WTC11 (cell line): ENCODE data around the gene CAMTA1. TPM values are rescaled to one million over a fixed set of nuclear protein-coding genes. Genes with fewer than 3 reads are reported as not detected.

Experiments
- ATAC-seq: fragments of 200-7000 bp; cut with Tn5 transposase; 2 replicates; pipeline ENCODE4 v1.10.0; 2021; ENCODE audit warnings: mild to moderate bottlenecking, moderate library complexity
- CTCF ChIA-PET: fragments of 300-600 bp; sonication (Branson Sonifier 250); formaldehyde crosslinking; loops from one replicate; lab custom pipeline; 2021; ENCODE audit warnings: antibody characterized with exemption; lab: Charles Lee
- POLR2A ChIA-PET: fragments of 350-600 bp; sonication (Branson Sonifier 250); formaldehyde crosslinking; loops from one replicate; lab custom pipeline; 2021; ENCODE audit warnings: antibody characterized with exemption; lab: Charles Lee
- DNase-seq: peaks from one replicate; pipeline ENCODE4 v3.0.0; 2021; ENCODE audit warnings: low spot score
- H3K27ac Mint-ChIP-seq: 2 replicates; pipeline ENCODE4 v1.8.0; 2021; ENCODE audit warnings: mixed read lengths
- H3K27me3 Mint-ChIP-seq: 2 replicates; pipeline ENCODE4 v1.8.0; 2021; ENCODE audit warnings: low read depth, mild to moderate bottlenecking, moderate library complexity, mixed read lengths
- H3K36me3 Mint-ChIP-seq: 2 replicates; pipeline ENCODE4 v1.8.0; 2021; ENCODE audit warnings: mixed read lengths
- H3K4me1 Mint-ChIP-seq: 2 replicates; pipeline ENCODE4 v1.8.0; 2022; ENCODE audit warnings: mixed read lengths
- H3K4me3 Mint-ChIP-seq: 2 replicates; pipeline ENCODE4 v1.8.0; 2021; ENCODE audit warnings: mild to moderate bottlenecking, moderate library complexity, mixed read lengths
- H3K9me3 Mint-ChIP-seq: 2 replicates; pipeline ENCODE4 v1.8.0; 2021; ENCODE audit warnings: mixed read lengths
- ATF1 ChIP-seq: sonication (generic); formaldehyde crosslinking; IDR thresholded peaks from 2 replicates; pipeline ENCODE4 v1.8.1; 2023; ENCODE audit warnings: mild to moderate bottlenecking, moderate library complexity, missing genetic modification reagents
- CBFB ChIP-seq: sonication (generic); formaldehyde crosslinking; IDR thresholded peaks from 2 replicates; pipeline ENCODE4 v1.8.1; 2022; ENCODE audit warnings: mild to moderate bottlenecking, low read depth, missing genetic modification reagents
- FOXJ3 ChIP-seq: sonication (generic); formaldehyde crosslinking; IDR thresholded peaks from 2 replicates; pipeline ENCODE4 v1.9.0; 2021; ENCODE audit warnings: missing genetic modification reagents, mild to moderate bottlenecking, borderline replicate concordance
- FOXP1 ChIP-seq: sonication (generic); formaldehyde crosslinking; IDR thresholded peaks from 2 replicates; pipeline ENCODE4 v1.8.0; 2022; ENCODE audit warnings: missing genetic modification reagents, mild to moderate bottlenecking, moderate library complexity, borderline replicate concordance
- IRF2 ChIP-seq: sonication (generic); formaldehyde crosslinking; IDR thresholded peaks from 2 replicates; pipeline ENCODE4 v1.8.0; 2022; ENCODE audit warnings: low read depth, missing genetic modification reagents, borderline replicate concordance
- JAZF1 ChIP-seq: fragments of 250-450 bp; sonication (Bioruptor Pico); IDR thresholded peaks from 2 replicates; pipeline ENCODE4 v1.9.0; 2021; ENCODE audit warnings: moderate library complexity, mild to moderate bottlenecking, inconsistent platforms
- NFE2L1 ChIP-seq: sonication (generic); formaldehyde crosslinking; IDR thresholded peaks from 2 replicates; pipeline ENCODE4 v1.8.1; 2023; ENCODE audit warnings: missing genetic modification reagents
- NR2C2 ChIP-seq: sonication (generic); formaldehyde crosslinking; IDR thresholded peaks from 2 replicates; pipeline ENCODE4 v1.8.0; 2022; ENCODE audit warnings: mild to moderate bottlenecking, missing genetic modification reagents
- PRRX2 ChIP-seq: fragments of 250-450 bp; sonication (Bioruptor Pico); IDR thresholded peaks from 2 replicates; pipeline ENCODE4 v1.8.0; 2021; ENCODE audit warnings: mild to moderate bottlenecking
- SMAD3 ChIP-seq: sonication (generic); formaldehyde crosslinking; IDR thresholded peaks from 2 replicates; pipeline ENCODE4 v1.8.0; 2022; ENCODE audit warnings: missing genetic modification reagents, mild to moderate bottlenecking, borderline replicate concordance
- ZNF219 ChIP-seq: sonication (generic); formaldehyde crosslinking; IDR thresholded peaks from 2 replicates; pipeline ENCODE4 v1.8.0; 2023; ENCODE audit warnings: missing genetic modification reagents, mild to moderate bottlenecking, borderline replicate concordance
- ZNF425 ChIP-seq: fragments of 250-450 bp; sonication (Bioruptor Pico); conservative IDR thresholded peaks from 2 replicates; pipeline ENCODE4 v1.9.0; 2021; ENCODE audit warnings: mild to moderate bottlenecking
- ZNF512 ChIP-seq: sonication (generic); formaldehyde crosslinking; IDR thresholded peaks from 2 replicates; pipeline ENCODE4 v1.8.1; 2022; ENCODE audit warnings: missing genetic modification reagents, borderline replicate concordance
- ZNF671 ChIP-seq: fragments of 250-450 bp; sonication (Bioruptor Pico); IDR thresholded peaks from 2 replicates; pipeline ENCODE4 v1.8.0; 2021; ENCODE audit warnings: mild to moderate bottlenecking
- total RNA-seq: library from RNA; stranded (reverse); gene quantifications from 3 replicates; pipeline ENCODE4 v1.2.3, GENCODE V29; 2021
- TF ChIP-seq, protein P1 (sequence below): sonication (generic); formaldehyde crosslinking; IDR thresholded peaks from 2 replicates; pipeline ENCODE4 v1.8.0; 2023; ENCODE audit warnings: missing genetic modification reagents, mild to moderate bottlenecking, borderline replicate concordance
- TF ChIP-seq, protein P2 (sequence below): sonication (generic); formaldehyde crosslinking; IDR thresholded peaks from 2 replicates; pipeline ENCODE4 v1.8.1; 2023; ENCODE audit warnings: mild to moderate bottlenecking, missing genetic modification reagents, moderate library complexity
- TF ChIP-seq, protein P3 (sequence below): fragments of 250-450 bp; sonication (Bioruptor Pico); IDR thresholded peaks from 2 replicates; pipeline ENCODE4 v1.8.0; 2021; ENCODE audit warnings: mild to moderate bottlenecking

CAMTA1 gene
- total RNA-seq, 1 experiment from 2014 or later: 86.4 TPM

- TF ChIP-seq, protein P1, sequence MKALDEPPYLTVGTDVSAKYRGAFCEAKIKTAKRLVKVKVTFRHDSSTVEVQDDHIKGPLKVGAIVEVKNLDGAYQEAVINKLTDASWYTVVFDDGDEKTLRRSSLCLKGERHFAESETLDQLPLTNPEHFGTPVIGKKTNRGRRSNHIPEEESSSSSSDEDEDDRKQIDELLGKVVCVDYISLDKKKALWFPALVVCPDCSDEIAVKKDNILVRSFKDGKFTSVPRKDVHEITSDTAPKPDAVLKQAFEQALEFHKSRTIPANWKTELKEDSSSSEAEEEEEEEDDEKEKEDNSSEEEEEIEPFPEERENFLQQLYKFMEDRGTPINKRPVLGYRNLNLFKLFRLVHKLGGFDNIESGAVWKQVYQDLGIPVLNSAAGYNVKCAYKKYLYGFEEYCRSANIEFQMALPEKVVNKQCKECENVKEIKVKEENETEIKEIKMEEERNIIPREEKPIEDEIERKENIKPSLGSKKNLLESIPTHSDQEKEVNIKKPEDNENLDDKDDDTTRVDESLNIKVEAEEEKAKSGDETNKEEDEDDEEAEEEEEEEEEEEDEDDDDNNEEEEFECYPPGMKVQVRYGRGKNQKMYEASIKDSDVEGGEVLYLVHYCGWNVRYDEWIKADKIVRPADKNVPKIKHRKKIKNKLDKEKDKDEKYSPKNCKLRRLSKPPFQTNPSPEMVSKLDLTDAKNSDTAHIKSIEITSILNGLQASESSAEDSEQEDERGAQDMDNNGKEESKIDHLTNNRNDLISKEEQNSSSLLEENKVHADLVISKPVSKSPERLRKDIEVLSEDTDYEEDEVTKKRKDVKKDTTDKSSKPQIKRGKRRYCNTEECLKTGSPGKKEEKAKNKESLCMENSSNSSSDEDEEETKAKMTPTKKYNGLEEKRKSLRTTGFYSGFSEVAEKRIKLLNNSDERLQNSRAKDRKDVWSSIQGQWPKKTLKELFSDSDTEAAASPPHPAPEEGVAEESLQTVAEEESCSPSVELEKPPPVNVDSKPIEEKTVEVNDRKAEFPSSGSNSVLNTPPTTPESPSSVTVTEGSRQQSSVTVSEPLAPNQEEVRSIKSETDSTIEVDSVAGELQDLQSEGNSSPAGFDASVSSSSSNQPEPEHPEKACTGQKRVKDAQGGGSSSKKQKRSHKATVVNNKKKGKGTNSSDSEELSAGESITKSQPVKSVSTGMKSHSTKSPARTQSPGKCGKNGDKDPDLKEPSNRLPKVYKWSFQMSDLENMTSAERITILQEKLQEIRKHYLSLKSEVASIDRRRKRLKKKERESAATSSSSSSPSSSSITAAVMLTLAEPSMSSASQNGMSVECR (CRISPR knock-in tag): no peak
- TF ChIP-seq IRF2 (CRISPR knock-in tag) (no peak), NFE2L1 (CRISPR knock-in tag) (no peak), CBFB (no peak), PRRX2 (CRISPR knock-in tag) (no peak), ZNF671 (CRISPR knock-in tag) (no peak), ZNF219 (no peak), NR2C2 (no peak), ATF1 (CRISPR knock-in tag) (no peak), ZNF425 (CRISPR knock-in tag) (no peak), JAZF1 (CRISPR knock-in tag) (no peak)
Observed at GRCh38 chr1:7524341-7525337, 739.4 kb downstream of the CAMTA1 start (continued).

GRCh38 chr1:7525338-7526063, 740.2 kb downstream of the CAMTA1 start:
- DNase-seq (no peak), ATAC-seq (no peak)
- TF ChIP-seq, protein P2, sequence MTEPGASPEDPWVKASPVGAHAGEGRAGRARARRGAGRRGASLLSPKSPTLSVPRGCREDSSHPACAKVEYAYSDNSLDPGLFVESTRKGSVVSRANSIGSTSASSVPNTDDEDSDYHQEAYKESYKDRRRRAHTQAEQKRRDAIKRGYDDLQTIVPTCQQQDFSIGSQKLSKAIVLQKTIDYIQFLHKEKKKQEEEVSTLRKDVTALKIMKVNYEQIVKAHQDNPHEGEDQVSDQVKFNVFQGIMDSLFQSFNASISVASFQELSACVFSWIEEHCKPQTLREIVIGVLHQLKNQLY: no peak
- no peak for TF ChIP-seq FOXP1 (CRISPR knock-in tag)
- no peak for TF ChIP-seq SMAD3 (CRISPR knock-in tag)
- TF ChIP-seq CBFB: no peak
- no peak for TF ChIP-seq FOXJ3
- TF ChIP-seq, protein P3, sequence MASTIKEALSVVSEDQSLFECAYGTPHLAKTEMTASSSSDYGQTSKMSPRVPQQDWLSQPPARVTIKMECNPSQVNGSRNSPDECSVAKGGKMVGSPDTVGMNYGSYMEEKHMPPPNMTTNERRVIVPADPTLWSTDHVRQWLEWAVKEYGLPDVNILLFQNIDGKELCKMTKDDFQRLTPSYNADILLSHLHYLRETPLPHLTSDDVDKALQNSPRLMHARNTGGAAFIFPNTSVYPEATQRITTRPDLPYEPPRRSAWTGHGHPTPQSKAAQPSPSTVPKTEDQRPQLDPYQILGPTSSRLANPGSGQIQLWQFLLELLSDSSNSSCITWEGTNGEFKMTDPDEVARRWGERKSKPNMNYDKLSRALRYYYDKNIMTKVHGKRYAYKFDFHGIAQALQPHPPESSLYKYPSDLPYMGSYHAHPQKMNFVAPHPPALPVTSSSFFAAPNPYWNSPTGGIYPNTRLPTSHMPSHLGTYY (CRISPR knock-in tag): no peak
- TF ChIP-seq JAZF1 (CRISPR knock-in tag): no peak
- TF ChIP-seq ZNF512 (CRISPR knock-in tag): no peak
- H3K36me3 Mint-ChIP-seq: no peaks in the 10 kb centered on the region
- H3K9me3 Mint-ChIP-seq: no peaks in the 10 kb centered on the region
- no peak overlapping the region for H3K27ac Mint-ChIP-seq
- no peak overlapping the region for H3K4me3 Mint-ChIP-seq
- peaks cover 6% of the 10 kb centered on the region for H3K4me1 Mint-ChIP-seq
- ChIA-PET CTCF (no interaction called here), POLR2A (no interaction called here)
- no peaks in the 10 kb centered on the region for H3K27me3 Mint-ChIP-seq
